B cell (primary cell): ENCODE data around the gene HLA-C. TPM values are rescaled to one million over a fixed set of nuclear protein-coding genes. Genes with fewer than 3 reads are reported as not detected.

Experiments used
- ATAC-seq: fragments of 200-7000 bp; cut with Tn5 transposase; one replicate; pipeline ENCODE4 v1.10.0; 2021; ENCODE audit warnings: low read depth, mild to moderate bottlenecking, moderate number of reproducible peaks, moderate library complexity
- CTCF ChIA-PET: fragments of 350-600 bp; sonication (Branson Sonifier 250); formaldehyde crosslinking; loops from one replicate; lab custom pipeline; 2021; ENCODE audit warnings: antibody characterized with exemption, inconsistent platforms; lab: Charles Lee
- POLR2A ChIA-PET: fragments of 350-600 bp; sonication (Branson Sonifier 250); formaldehyde crosslinking; loops from one replicate; lab custom pipeline; 2021; ENCODE audit warnings: antibody characterized with exemption; lab: Charles Lee
- DNase-seq: peaks from one replicate; pipeline ENCODE4 v3.0.0; 2013
- H2AFZ ChIP-seq: 2 replicates; pipeline ENCODE4 v1.6.1; 2012; ENCODE audit warnings: mild to moderate bottlenecking, low read depth, low read length; ENCODE audit not compliant: insufficient read depth, poor library complexity, severe bottlenecking
- H3K27ac ChIP-seq, 2 donors: 1 replicate in 1 of 2; 2 replicates in 1 of 2; pipeline ENCODE4 v1.5.1; 2012 to 2013; ENCODE audit warnings: low read length in 2 of 2, mild to moderate bottlenecking in 2 of 2, moderate library complexity in 1 of 2
- H3K27me3 ChIP-seq, 4 experiments: fragments of 200-600 bp in 1 of 4; sonication (generic) in 1 of 4; replicated peaks in 1 of 4; 1 replicate in 2 of 4; 2 replicates in 2 of 4; pipeline versions ENCODE4 v1.6.1 to v1.7.0; 2013 to 2016; ENCODE audit warnings: low read length in 3 of 4, mild to moderate bottlenecking in 2 of 4, mixed read lengths in 1 of 4, moderate library complexity in 1 of 4; ENCODE audit not compliant: insufficient read depth in 4 of 4, control insufficient read depth in 3 of 4; ENCODE audit errors: control extremely low read depth in 1 of 4
- H3K36me3 ChIP-seq, 2 experiments: replicated peaks in 1 of 2; 1 replicate in 1 of 2; 2 replicates in 1 of 2; pipeline versions ENCODE4 v1.6.1 to v1.7.1; 2013; ENCODE audit warnings: low read length in 1 of 2; ENCODE audit not compliant: insufficient read depth in 2 of 2, control insufficient read depth in 1 of 2; ENCODE audit errors: control extremely low read depth in 1 of 2, extremely low read depth in 1 of 2
- H3K4me1 ChIP-seq, 2 donors: fragments of 200-600 bp in 1 of 2; sonication (generic) in 1 of 2; 1 replicate in 1 of 2; 2 replicates in 1 of 2; pipeline versions ENCODE4 v1.5.1 to v1.6.1; 2013 to 2017; ENCODE audit warnings: low read length in 2 of 2; ENCODE audit not compliant: control insufficient read depth in 2 of 2, insufficient read depth in 2 of 2
- H3K4me2 ChIP-seq: replicated peaks from 2 replicates; pipeline ENCODE3; 2012; ENCODE audit warnings: mild to moderate bottlenecking, low read depth, low read length; ENCODE audit not compliant: poor library complexity, severe bottlenecking
- H3K4me3 ChIP-seq, 5 experiments: fragments of 200-600 bp in 1 of 5; sonication (generic) in 1 of 5; 1 replicate in 3 of 5; 2 replicates in 2 of 5; pipeline versions ENCODE4 v1.5.1 to v1.7.0; 2011 to 2016; ENCODE audit warnings: low read length in 4 of 5, mild to moderate bottlenecking in 4 of 5, low read depth in 2 of 5, control low read depth in 1 of 5, moderate library complexity in 1 of 5; ENCODE audit not compliant: insufficient read depth in 1 of 5; ENCODE audit errors: control extremely low read depth in 1 of 5, extremely low read depth in 1 of 5
- H3K79me2 ChIP-seq: fragments of 200-600 bp; sonication (generic); one replicate; pipeline ENCODE4 v1.6.0; 2016; ENCODE audit warnings: low read length; ENCODE audit not compliant: control insufficient read depth, insufficient read depth
- H3K9ac ChIP-seq: fragments of 200-600 bp; sonication (generic); 2 replicates; pipeline ENCODE4 v1.6.1; 2017; ENCODE audit warnings: mild to moderate bottlenecking, low read length, moderate library complexity
- H3K9me3 ChIP-seq, 3 donors: one replicate each; pipeline versions ENCODE4 v1.6.1 to v1.7.1; 2013; ENCODE audit warnings: low read length in 2 of 3; ENCODE audit not compliant: control insufficient read depth in 2 of 3, insufficient read depth in 1 of 3; ENCODE audit errors: control extremely low read depth in 1 of 3
- H4K20me1 ChIP-seq: 2 replicates; pipeline ENCODE4 v1.6.0; 2012; ENCODE audit warnings: mild to moderate bottlenecking, low read length; ENCODE audit not compliant: insufficient read depth, control insufficient read depth, poor library complexity, severe bottlenecking
- H3K27ac Mint-ChIP-seq: one replicate; pipeline ENCODE4 v1.8.0; 2021; ENCODE audit warnings: mixed read lengths
- H3K27me3 Mint-ChIP-seq: one replicate; pipeline ENCODE4 v1.8.0; 2021; ENCODE audit warnings: mixed read lengths
- H3K4me1 Mint-ChIP-seq: one replicate; pipeline ENCODE4 v1.8.0; 2021; ENCODE audit warnings: mixed read lengths
- H3K4me3 Mint-ChIP-seq: one replicate; pipeline ENCODE4 v1.8.0; 2021; ENCODE audit warnings: mixed read lengths
- H3K9me3 Mint-ChIP-seq: one replicate; pipeline ENCODE4 v1.8.0; 2022; ENCODE audit warnings: mixed read lengths; ENCODE audit not compliant: insufficient read depth
- EZH2 ChIP-seq: IDR thresholded peaks from 2 replicates; pipeline ENCODE4 v1.6.1; 2012; ENCODE audit warnings: borderline replicate concordance, low read depth, mild to moderate bottlenecking, moderate library complexity, low read length; ENCODE audit not compliant: insufficient read depth, poor library complexity, severe bottlenecking
- WGBS: methylation state at CpG from one replicate; pipeline ENCODE4 v1.1.5; 2013; ENCODE audit warnings: missing lambda C conversion rate; ENCODE audit not compliant: insufficient coverage; 5-methylcytosine and 5-hydroxymethylcytosine counted together
- intact Hi-C: fragments of 100-400 bp; cut with micrococcal nuclease; formaldehyde crosslinking; loops from one replicate; pipeline ENCODE4 v1.10.0; 2022
- polyA plus RNA-seq: library from polyadenylated mRNA; depleted of rRNA; stranded (reverse); fragments of >200 nt; gene quantifications from 2 replicates; pipeline ENCODE4 v1.2.3, GENCODE V29; 2012
- total RNA-seq, 2 donors: library from RNA; stranded (reverse); fragments of 120-200 nt in 1 of 2; gene quantifications; 1 replicate in 1 of 2; 2 replicates in 1 of 2; pipeline versions ENCODE4 v1.2.3 to v1.2.4, GENCODE V29; 2013 to 2022
- TF ChIP-seq, protein P1 (sequence below): fragments of 200-600 bp; IDR thresholded peaks from one replicate; pipeline ENCODE4 v1.8.0; 2022; ENCODE audit warnings: antibody characterized with exemption, mild to moderate bottlenecking

The HLA-C gene
- total and polyA plus RNA-seq, 2 donors (not counting 1 experiment from before 2014, with no cell fraction given) = 998 to 1,983 TPM

GRCh38 chr6:31270788-31271640 is 878 bp downstream of the HLA-C start:
- Mint-ChIP-seq H3K27me3 (no peaks in the 10 kb centered on the region), H3K9me3 (no peaks in the 10 kb centered on the region), H3K4me1 (peaks cover 65% of the 10 kb centered on the region), H3K4me3 (peak overlapping the region; percentile 98), H3K27ac (peak overlapping the region; percentile 100)
- Histone ChIP-seq H3K36me3 (peaks cover 4 to 26% of the 10 kb centered on the region in 2 experiments), H3K9me3 (no peaks in the 10 kb centered on the region), H2AFZ (no peak overlapping the region), H3K9ac (peak overlapping the region; percentile 99), H3K4me3 (peak overlapping the region; percentile 72 to 94 (median 87)), H3K27me3 (no peaks in the 10 kb centered on the region), H3K79me2 (peaks cover 35% of the 10 kb centered on the region), H3K4me2 (peak overlapping the region; percentile 87), H4K20me1 (peaks cover 36% of the 10 kb centered on the region), H3K4me1 (peaks cover 33 to 46% of the 10 kb centered on the region in 2 donors), H3K27ac (peak overlapping the region; percentile 97 to 98)
- POLR2A ChIA-PET = interaction anchor here (3.6 kb wide), 1 partner anchor 85 kb away, joined by 38 read pairs; no protein-coding TSS in a partner anchor
- TF ChIP-seq, protein P1, sequence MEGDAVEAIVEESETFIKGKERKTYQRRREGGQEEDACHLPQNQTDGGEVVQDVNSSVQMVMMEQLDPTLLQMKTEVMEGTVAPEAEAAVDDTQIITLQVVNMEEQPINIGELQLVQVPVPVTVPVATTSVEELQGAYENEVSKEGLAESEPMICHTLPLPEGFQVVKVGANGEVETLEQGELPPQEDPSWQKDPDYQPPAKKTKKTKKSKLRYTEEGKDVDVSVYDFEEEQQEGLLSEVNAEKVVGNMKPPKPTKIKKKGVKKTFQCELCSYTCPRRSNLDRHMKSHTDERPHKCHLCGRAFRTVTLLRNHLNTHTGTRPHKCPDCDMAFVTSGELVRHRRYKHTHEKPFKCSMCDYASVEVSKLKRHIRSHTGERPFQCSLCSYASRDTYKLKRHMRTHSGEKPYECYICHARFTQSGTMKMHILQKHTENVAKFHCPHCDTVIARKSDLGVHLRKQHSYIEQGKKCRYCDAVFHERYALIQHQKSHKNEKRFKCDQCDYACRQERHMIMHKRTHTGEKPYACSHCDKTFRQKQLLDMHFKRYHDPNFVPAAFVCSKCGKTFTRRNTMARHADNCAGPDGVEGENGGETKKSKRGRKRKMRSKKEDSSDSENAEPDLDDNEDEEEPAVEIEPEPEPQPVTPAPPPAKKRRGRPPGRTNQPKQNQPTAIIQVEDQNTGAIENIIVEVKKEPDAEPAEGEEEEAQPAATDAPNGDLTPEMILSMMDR = no peak
- TF ChIP-seq EZH2 = no peak
- intact Hi-C loops = no loop called here
- 6% methylated on average over 62 of the region's 62 CpGs for WGBS
- ATAC-seq (peak; percentile 40), DNase-seq (peak; percentile 71)
- CTCF ChIA-PET = no interaction called here

DNA sequence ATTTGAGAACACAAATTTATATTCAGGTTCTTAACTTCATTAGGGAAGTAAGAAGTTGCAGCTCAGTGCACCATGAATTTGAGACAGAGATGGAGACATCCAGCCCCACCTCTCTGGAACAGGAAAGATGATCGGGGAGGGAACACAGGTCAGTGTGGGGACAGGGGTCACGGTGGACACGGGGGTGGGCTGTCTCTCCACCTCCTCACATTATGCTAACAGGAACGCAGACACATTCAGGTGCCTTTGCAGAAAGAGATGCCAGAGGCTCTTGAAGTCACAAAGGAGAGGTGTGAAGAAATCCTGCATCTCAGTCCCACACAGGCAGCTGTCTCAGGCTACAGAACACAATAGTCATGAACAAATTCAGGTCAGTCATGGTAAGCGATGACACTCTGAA is 3.1 kb downstream of the HLA-C start:
- Histone ChIP-seq H3K4me2 (peak overlapping the region; percentile 87), H3K9me3 (peaks cover 0 to 3% (median 0%) of the 10 kb centered on the region in 3 donors), H3K4me1 (peaks cover 33 to 46% of the 10 kb centered on the region in 2 donors), H2AFZ (no peak overlapping the region), H3K4me3 (no peak overlapping the region), H3K27me3 (no peaks in the 10 kb centered on the region), H3K79me2 (peaks cover 35% of the 10 kb centered on the region), H4K20me1 (peaks cover 36% of the 10 kb centered on the region), H3K9ac (no peak overlapping the region), H3K27ac (no peak overlapping the region), H3K36me3 (peaks cover 4 to 26% of the 10 kb centered on the region in 2 experiments)
- Mint-ChIP-seq H3K9me3 (peaks cover 3% of the 10 kb centered on the region), H3K27me3 (no peaks in the 10 kb centered on the region), H3K27ac (peak overlapping the region; percentile 86), H3K4me1 (peaks cover 61% of the 10 kb centered on the region), H3K4me3 (peak overlapping the region; percentile 98)
- intact Hi-C loops = no loop called here
- DNase-seq = peak; percentile 31
- ChIA-PET CTCF (interaction anchor here (0.7 to 2.0 kb wide), 4 partner anchors 59 to 698 kb away, joined by 3 to 8 read pairs (median 3); partner anchors contain the start of gene ABCF1), POLR2A (interaction anchor here (0.7 to 3.6 kb wide), 6 partner anchors 43 to 87 kb away, joined by 3 to 38 read pairs (median 4); no protein-coding TSS in a partner anchor)
- TF ChIP-seq EZH2 = no peak
- TF ChIP-seq, protein P1 = no peak
- no peak for ATAC-seq
- 40% methylated on average over 1 of the region's 5 CpGs for WGBS
